Psoas muscle (tissue), 8 donors: Measurements from ENCODE around the gene RASGRF2. TPM values are rescaled to one million over a fixed set of nuclear protein-coding genes. Genes with fewer than 3 reads are reported as not detected.

Experiments used
- ATAC-seq, 4 donors: fragments of 200-7000 bp; cut with Tn5 transposase; one replicate each; pipeline ENCODE4 v1.9.1; 2020; ENCODE audit warnings: moderate library complexity in 3 of 4, mild to moderate bottlenecking in 2 of 4
- DNase-seq, 2 donors: peaks; one replicate each; pipeline ENCODE4 v3.0.0-alpha.2; 2020
- H3K27ac ChIP-seq: fragments of 200-600 bp; one replicate; pipeline ENCODE4 v1.8.0; 2022
- H3K27me3 ChIP-seq, 3 donors: fragments of 200-600 bp in 1 of 3; one replicate each; pipeline versions ENCODE4 v1.6.1 to v1.8.0; 2013 to 2022; ENCODE audit warnings: low read length in 2 of 3, mild to moderate bottlenecking in 2 of 3, moderate library complexity in 1 of 3; ENCODE audit not compliant: insufficient read depth in 3 of 3
- H3K36me3 ChIP-seq, 2 donors: fragments of 200-600 bp in 1 of 2; one replicate each; pipeline versions ENCODE4 v1.6.1 to v1.8.0; 2013 to 2022; ENCODE audit warnings: low read depth in 1 of 2, mild to moderate bottlenecking in 1 of 2, moderate library complexity in 1 of 2; ENCODE audit not compliant: insufficient read depth in 1 of 2
- H3K4me1 ChIP-seq: fragments of 200-600 bp; one replicate; pipeline ENCODE4 v1.8.0; 2022
- H3K4me3 ChIP-seq: fragments of 200-600 bp; one replicate; pipeline ENCODE4 v1.8.0; 2022; ENCODE audit warnings: mild to moderate bottlenecking
- H3K9me3 ChIP-seq: fragments of 200-600 bp; one replicate; pipeline ENCODE4 v1.8.0; 2022
- WGBS, 3 donors: extraction: QIAGEN DNeasy Blood & Tissue Kit; methylation state at CpG; one replicate each; pipeline versions ENCODE4 v1.1.6 to v1.1.7; 2013; 5-methylcytosine and 5-hydroxymethylcytosine counted together
- intact Hi-C, 2 donors: fragments of 100-400 bp; cut with DNase I; formaldehyde crosslinking; loops; one replicate each; pipeline versions ENCODE4 v1.11.0 to v1.14.2; 2022
- polyA plus RNA-seq, 3 donors: library from polyadenylated mRNA; stranded (reverse); fragments of 200-250 nt; gene quantifications; one replicate each; pipeline ENCODE4 v1.2.3, GENCODE V29; 2013
- total RNA-seq, 4 donors: library from RNA; stranded (reverse); fragmentation: NEBNext Ultra II Directional in 2 of 4; extraction: Animal tissue kit (Norgen Biotek cat#: 25700) in 2 of 4; gene quantifications; one replicate each; pipeline versions ENCODE4 v1.2.1 to v1.2.4, GENCODE V29; 2021 to 2023
- TF ChIP-seq, protein P1 (sequence below): fragments of 200-600 bp; IDR thresholded peaks from one replicate; pipeline ENCODE4 v1.8.0; 2022; ENCODE audit warnings: antibody characterized with exemption
- donor health status: healthy with polysubstance abuse.
- donor health status: DM: no; HTN: no; CAD: no; lungs with moderate emphysema.
- donor health status: Bipolar disorder and iron deficiency.
- donor health status: healthy.
- donor health status: DM: yes; HTN: yes; CAD: no.
- donor health status: DM: no; HTN: no; CAD: no.
- donor health status: DM: no; HTN: no; CAD: no.
- donor health status: DM: yes; HTN: yes; CAD: no.

Gene RASGRF2
- total and polyA plus RNA-seq, 7 donors = 2.0 to 6.2 (median 3.2) TPM

DNA sequence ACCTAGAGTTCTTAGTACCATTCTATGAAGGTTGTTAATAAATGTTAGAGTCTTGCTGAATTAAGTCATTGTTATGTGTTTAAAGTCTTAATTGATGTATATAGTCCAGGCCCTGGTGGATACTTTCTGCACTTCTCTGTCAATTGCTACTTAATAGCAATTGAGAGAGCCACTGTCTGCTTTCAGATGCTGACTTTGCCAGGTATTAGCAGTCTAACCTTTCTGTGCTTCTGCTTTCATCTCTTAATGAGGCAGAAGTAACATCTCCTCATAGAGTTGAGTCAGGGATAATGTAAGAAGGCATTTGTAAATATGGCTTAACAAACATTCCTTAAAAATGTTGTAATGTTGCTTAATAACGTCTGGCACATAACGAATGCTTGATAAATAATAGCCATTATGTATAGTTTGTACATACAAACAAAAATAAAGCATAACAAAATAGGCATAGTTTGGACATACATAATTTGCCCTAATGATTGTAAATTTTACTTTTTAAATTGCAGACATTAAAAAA lies 28.3 kb downstream of the RASGRF2 start:
- 79 to 82% (median 79%) methylated on average over 2 of the region's 2 CpGs for WGBS, 3 donors
- Histone ChIP-seq H3K4me1 (no peaks in the 10 kb centered on the region), H3K27ac (no peak overlapping the region), H3K4me3 (no peak overlapping the region), H3K27me3 (no peaks in the 10 kb centered on the region), H3K36me3 (no peaks in the 10 kb centered on the region), H3K9me3 (no peaks in the 10 kb centered on the region)
- DNase-seq (no peak), ATAC-seq (no peak)
- intact Hi-C loops = no loop called here
- TF ChIP-seq, protein P1, sequence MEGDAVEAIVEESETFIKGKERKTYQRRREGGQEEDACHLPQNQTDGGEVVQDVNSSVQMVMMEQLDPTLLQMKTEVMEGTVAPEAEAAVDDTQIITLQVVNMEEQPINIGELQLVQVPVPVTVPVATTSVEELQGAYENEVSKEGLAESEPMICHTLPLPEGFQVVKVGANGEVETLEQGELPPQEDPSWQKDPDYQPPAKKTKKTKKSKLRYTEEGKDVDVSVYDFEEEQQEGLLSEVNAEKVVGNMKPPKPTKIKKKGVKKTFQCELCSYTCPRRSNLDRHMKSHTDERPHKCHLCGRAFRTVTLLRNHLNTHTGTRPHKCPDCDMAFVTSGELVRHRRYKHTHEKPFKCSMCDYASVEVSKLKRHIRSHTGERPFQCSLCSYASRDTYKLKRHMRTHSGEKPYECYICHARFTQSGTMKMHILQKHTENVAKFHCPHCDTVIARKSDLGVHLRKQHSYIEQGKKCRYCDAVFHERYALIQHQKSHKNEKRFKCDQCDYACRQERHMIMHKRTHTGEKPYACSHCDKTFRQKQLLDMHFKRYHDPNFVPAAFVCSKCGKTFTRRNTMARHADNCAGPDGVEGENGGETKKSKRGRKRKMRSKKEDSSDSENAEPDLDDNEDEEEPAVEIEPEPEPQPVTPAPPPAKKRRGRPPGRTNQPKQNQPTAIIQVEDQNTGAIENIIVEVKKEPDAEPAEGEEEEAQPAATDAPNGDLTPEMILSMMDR = no peak

DNA sequence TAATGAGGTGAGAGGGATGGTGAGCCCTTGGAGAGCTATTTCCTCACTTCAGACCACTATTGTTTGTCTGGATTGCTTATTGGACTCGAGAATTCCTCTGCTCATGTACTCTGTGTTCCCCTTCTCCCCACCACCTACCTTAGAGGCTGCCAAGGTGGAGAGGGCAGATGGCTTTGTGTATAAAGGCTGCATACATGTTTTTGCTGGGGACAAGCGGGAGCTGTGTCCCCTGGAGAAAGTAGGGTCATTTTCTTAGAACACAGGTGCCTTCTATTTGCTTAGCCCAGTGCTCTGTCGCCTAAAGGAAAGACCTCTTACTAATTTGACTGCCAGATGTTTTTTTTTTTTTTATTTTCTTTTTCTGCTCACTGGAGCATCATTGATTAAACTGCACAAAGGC lies 29.7 kb downstream of the RASGRF2 start:
- WGBS, 3 donors = 70 to 81% (median 71%) methylated on average over 3 of the region's 3 CpGs
- H3K4me1 ChIP-seq = no peaks in the 10 kb centered on the region
- H3K27me3 ChIP-seq = no peaks in the 10 kb centered on the region
- intact Hi-C loops = no loop called here
- no peaks in the 10 kb centered on the region for H3K9me3 ChIP-seq
- no peak overlapping the region for H3K27ac ChIP-seq
- H3K4me3 ChIP-seq = no peak overlapping the region
- DNase-seq (no peak), ATAC-seq (no peak)
- H3K36me3 ChIP-seq = no peaks in the 10 kb centered on the region
- TF ChIP-seq, protein P1 = no peak

DNA sequence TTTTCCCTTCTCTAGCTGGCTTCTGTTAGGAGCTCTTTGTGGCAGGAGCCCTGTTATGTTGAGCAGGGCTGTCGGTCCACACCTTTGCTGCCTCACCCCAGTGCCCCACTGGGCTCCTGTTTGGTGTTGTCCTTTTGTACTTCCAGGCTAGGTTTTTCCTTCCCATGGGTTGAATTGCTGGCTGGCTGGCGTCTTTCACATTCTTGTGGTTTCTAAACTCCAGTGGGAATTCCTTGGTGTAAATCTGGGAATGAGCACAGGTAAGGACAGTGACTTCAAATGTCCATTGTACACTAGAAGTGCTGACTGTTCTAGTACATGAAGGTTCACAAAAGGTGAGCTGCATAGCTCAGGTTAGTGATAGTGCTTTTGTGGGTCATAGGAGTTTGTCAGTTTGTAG lies 30.4 kb downstream of the RASGRF2 start:
- no peaks in the 10 kb centered on the region for H3K9me3 ChIP-seq
- H3K4me1 ChIP-seq = no peaks in the 10 kb centered on the region
- no peaks in the 10 kb centered on the region for H3K36me3 ChIP-seq
- 50 to 64% (median 60%) methylated on average over 2 of the region's 2 CpGs for WGBS, 3 donors
- H3K27me3 ChIP-seq = no peaks in the 10 kb centered on the region
- DNase-seq (no peak), ATAC-seq (no peak)
- H3K27ac ChIP-seq = no peak overlapping the region
- TF ChIP-seq, protein P1 = no peak
- intact Hi-C loops = no loop called here
- no peak overlapping the region for H3K4me3 ChIP-seq

DNA sequence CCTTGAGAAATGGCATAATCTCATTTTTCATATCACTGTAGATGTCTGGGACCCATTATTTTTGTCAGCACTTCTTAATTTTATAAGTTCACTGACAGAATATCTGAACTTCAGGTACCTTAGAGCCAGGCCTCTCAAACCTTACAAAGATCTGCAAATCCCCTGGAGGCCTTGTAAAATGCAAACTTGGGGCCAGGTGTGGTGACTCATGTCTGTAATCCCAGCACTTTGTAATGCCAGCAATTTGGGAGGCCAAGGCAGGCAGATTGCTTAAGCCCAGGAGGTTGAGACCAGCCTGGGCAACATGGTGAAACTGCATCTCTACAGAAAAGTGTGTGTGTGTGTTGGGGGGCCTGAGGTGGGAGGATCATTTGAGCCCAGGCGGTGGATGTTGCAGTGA lies 30.8 kb downstream of the RASGRF2 start:
- no peaks in the 10 kb centered on the region for H3K36me3 ChIP-seq
- H3K4me1 ChIP-seq = no peaks in the 10 kb centered on the region
- TF ChIP-seq, protein P1 = no peak
- no peak for DNase-seq
- no peaks in the 10 kb centered on the region for H3K27me3 ChIP-seq
- WGBS, 3 donors = 82 to 100% (median 95%) methylated on average over 1 of the region's 1 CpG
- no peak for ATAC-seq
- H3K4me3 ChIP-seq = no peak overlapping the region
- H3K9me3 ChIP-seq = no peaks in the 10 kb centered on the region
- intact Hi-C loops = no loop called here
- no peak overlapping the region for H3K27ac ChIP-seq

DNA sequence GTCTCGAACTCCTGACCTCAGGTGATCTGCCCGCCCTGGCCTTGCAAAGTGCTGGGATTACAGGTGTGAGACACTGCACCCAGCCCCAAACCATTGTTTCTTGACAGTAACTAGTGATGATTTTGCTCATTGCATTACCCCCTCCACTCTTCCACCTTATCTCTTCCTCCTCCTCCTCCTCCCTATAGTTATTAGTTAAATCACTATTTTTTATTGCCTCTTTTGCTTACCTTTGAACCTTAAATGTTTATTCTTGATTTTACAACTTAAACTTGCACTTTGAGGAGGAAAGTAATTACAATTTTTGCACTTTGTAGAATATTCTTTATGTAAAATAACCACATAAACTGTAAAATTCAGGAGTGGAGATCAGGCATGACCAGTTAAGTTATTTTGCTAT lies 35.7 kb downstream of the RASGRF2 start:
- no peaks in the 10 kb centered on the region for H3K9me3 ChIP-seq
- H3K36me3 ChIP-seq = no peaks in the 10 kb centered on the region
- H3K4me1 ChIP-seq = no peaks in the 10 kb centered on the region
- TF ChIP-seq, protein P1 = no peak
- ATAC-seq = no peak
- DNase-seq = no peak
- no peak overlapping the region for H3K27ac ChIP-seq
- H3K27me3 ChIP-seq = no peaks in the 10 kb centered on the region
- no peak overlapping the region for H3K4me3 ChIP-seq
- WGBS, 3 donors = 89 to 97% (median 95%) methylated on average over 2 of the region's 2 CpGs
- intact Hi-C loops = no loop called here
